Nucleus accumbens (tissue), 56 donors: ENCODE data around the gene RASGEF1C.
"Not testable (repeated sequence)": the region's sequence is repeated elsewhere in the genome, so short reads cannot be mapped to it uniquely, and the experiment has no call there.

Experiments
- DNase-seq, 56 donors: peaks; one replicate each; lab custom pipeline; 2025; lab: John Stamatoyannopoulos, UW

The RASGEF1C gene

GRCh38 chr5:180126716-180127681, 82.0 kb downstream of the RASGEF1C start:
- DNase-seq, result peak in 12 of 56 donors; percentile 9 to 71 (median 30)

GRCh38 chr5:180126156-180126555, 82.9 kb downstream of the RASGEF1C start:
- not testable (repeated sequence) for DNase-seq

GRCh38 chr5:180124662-180125061, 84.3 kb downstream of the RASGEF1C start:
- DNase-seq, result not testable (repeated sequence)

- no peak for DNase-seq
Observed at GRCh38 chr5:180122875-180123274, 86.1 kb downstream of the RASGEF1C start.

- DNase-seq, result peak in 1 of 56 donors; percentile 17
Observed at GRCh38 chr5:180121826-180122413, 87.1 kb downstream of the RASGEF1C start.

- no peak for DNase-seq
Observed at GRCh38 chr5:180120237-180121101, 88.5 kb downstream of the RASGEF1C start.

GRCh38 chr5:180119903-180120236, 89.1 kb downstream of the RASGEF1C start:
- no peak for DNase-seq

- no peak for DNase-seq
Observed at GRCh38 chr5:180119031-180119902, 89.7 kb downstream of the RASGEF1C start.

GRCh38 chr5:180118391-180118791, 90.6 kb downstream of the RASGEF1C start:
- no peak for DNase-seq

- no peak for DNase-seq
Observed at GRCh38 chr5:180117000-180117725, 91.8 kb downstream of the RASGEF1C start.

GRCh38 chr5:180116077-180116999, 92.7 kb downstream of the RASGEF1C start:
- no peak for DNase-seq

- no peak for DNase-seq
Observed at GRCh38 chr5:180115326-180116076, 93.5 kb downstream of the RASGEF1C start.

- DNase-seq, result no peak
Observed at GRCh38 chr5:180114304-180115003, 94.6 kb downstream of the RASGEF1C start.

GRCh38 chr5:180113660-180114303, 95.2 kb downstream of the RASGEF1C start:
- DNase-seq, result no peak

GRCh38 chr5:180112181-180112861, 96.7 kb downstream of the RASGEF1C start:
- DNase-seq, result no peak
